GM19324 (cell line): Measurements from ENCODE around the gene MMP28.

Source experiments
- ATAC-seq: cut with Tn5 transposase; IDR thresholded peaks from one replicate; pipeline ENCODE4 v1.9.1; 2021; ENCODE audit warnings: mild to moderate bottlenecking, moderate library complexity; ENCODE audit not compliant: unreplicated experiment, low FRiP score

MMP28 gene

DNA sequence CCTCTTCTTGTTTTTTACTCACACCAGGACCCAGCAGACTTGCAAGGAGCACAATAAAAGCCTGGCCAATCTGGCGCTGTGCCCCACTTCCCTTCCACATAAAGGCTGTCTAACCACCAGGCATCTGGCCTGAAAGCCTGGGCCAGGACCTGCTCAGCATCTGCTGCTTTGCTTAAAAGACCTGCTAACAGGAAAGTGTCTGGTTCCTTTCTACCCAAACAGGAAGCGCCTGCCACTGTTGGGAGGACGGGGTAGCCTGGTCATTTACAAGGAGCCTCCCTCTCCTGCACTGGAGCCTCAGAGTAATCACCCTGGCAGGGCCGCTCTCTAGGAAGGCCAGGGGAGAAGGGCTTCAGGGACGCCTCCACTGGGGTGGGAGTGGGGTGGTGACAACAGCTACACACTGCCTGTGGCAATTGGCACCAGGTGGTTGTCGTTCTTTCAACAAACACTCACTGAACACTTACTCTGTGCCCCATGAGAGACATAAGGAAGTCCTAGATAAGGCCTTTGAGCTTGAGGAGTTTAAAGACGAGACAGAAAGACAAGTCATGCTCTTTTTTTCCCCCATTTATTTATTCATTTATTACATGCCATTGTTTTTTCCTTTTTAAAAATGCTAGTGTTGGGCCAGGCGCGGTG is 6.3 kb upstream of the MMP28 start:
- no peak for ATAC-seq

GRCh38 chr17:35799942-35800341 is 4.5 kb upstream of the MMP28 start:
- no peak for ATAC-seq

- no peak for ATAC-seq
Observed at GRCh38 chr17:35797918-35798317, 2.5 kb upstream of the MMP28 start.

GRCh38 chr17:35797370-35797769 is 1.9 kb upstream of the MMP28 start:
- no peak for ATAC-seq

DNA sequence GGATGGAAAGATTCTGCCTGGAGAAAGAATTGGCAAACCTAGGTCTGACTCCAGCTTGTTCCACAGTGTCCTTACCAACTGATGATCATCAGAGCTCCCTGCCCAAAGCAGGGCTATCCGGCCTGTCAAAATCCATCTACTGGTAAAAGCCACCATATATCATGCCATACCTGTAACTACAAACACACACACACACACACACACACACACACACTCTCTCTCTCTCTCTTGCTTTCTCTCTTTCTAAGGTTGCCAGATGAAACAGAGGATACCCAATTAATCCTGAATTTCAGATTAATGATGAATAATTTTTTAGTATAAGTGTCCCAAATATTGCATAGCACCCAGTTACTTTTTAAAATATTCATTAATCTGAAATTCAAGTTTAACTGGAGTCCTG is 1.5 kb upstream of the MMP28 start:
- no peak for ATAC-seq

DNA sequence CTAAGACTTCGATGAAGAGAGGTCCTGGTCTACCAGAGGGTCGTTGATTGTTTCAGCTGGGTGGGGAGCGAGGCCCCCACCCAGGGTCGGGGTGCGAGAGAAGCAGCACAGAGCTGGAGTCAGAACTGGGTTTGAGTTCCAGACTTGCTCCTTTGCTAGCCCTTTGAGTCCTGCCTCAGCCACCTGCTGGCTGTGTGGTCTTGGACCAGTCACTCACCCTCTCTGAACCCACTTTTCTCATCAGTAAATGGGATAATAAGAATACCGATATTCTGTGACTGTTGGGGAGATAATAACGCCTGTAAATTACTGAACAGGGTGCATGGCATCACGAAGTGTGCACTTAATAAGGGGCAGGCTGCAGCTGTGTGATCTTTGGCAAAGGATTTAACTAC is 427 bp upstream of the MMP28 start:
- no peak for ATAC-seq

DNA sequence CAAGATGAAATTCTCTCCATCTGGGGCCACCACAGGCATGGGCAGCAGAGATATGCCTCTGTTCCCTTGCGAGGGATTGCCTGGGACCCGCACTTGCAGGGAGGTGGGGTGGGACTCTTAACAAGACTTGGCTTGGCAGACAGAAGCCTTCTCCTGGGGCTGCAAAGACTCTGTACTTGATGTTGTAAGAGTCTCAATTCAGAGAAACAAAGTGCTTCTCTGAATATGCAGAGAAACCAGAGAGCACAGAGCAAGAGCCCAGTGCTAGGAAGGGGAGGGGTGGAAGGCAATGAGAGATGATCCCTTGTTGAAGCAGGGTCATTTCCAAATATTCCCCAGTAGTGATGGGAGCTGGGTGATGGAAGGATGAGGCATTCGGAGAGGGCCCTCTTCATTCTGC is 2.2 kb downstream of the MMP28 start:
- ATAC-seq, result no peak

DNA sequence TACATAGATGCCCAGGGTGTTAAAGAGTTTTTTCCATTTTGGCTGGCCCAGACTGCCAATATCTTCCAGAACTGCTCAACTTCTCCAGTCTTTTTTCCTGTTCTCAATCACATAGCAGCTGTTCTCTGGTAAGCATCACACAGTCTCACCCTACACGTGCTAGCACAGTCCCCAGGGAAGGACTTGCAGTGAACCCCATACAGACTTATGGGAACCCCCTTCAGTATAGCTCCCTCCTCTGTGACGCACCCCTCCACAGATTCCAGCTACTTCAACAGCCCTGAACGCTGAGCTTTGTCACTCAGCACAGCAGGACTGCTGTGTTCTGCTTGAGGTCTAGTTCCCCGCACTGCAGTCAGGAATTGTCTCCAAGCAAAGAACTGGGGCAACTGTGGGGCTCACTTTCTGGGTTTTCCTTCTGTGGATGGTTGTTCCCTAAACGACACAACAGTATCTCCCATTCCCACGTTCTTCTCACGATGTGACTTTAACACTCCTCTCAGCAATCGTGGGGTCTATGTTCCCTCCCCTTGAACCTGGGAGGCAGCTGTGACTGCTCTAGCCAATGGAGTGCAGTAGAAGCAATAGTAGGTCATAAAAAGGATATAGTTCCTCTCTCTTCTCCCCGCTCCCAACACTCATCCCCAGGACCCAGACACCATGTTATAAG is 3.6 kb downstream of the MMP28 start:
- ATAC-seq, result no peak

- ATAC-seq, result no peak
Observed at GRCh38 chr17:35790841-35791240, 4.6 kb downstream of the MMP28 start.

- ATAC-seq, result no peak
Observed at GRCh38 chr17:35788477-35789368, 6.7 kb downstream of the MMP28 start.

- no peak for ATAC-seq
Observed at GRCh38 chr17:35786941-35787432, 8.5 kb downstream of the MMP28 start.

GRCh38 chr17:35784895-35785294 is 10.5 kb downstream of the MMP28 start:
- ATAC-seq, result no peak

DNA sequence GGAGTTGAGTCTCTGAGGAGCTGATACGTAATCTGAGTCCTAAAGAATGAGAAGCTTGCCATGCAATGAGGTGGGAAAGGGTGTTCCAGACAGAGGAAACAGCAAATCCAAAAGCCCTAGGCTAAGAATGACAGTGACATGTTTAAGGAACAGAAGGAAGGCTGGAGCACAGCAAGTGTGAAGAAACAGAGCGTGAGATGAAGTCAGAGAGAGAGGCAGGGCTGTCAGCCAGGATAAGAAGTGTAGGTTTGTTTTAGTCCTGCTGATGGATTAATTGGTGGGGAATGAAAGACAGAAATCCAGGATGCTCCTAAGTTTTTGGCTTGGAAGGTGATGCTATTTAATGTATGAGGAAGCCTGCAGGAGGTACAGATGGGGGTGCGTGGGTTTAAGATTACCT is 14.5 kb downstream of the MMP28 start:
- ATAC-seq, result no peak

DNA sequence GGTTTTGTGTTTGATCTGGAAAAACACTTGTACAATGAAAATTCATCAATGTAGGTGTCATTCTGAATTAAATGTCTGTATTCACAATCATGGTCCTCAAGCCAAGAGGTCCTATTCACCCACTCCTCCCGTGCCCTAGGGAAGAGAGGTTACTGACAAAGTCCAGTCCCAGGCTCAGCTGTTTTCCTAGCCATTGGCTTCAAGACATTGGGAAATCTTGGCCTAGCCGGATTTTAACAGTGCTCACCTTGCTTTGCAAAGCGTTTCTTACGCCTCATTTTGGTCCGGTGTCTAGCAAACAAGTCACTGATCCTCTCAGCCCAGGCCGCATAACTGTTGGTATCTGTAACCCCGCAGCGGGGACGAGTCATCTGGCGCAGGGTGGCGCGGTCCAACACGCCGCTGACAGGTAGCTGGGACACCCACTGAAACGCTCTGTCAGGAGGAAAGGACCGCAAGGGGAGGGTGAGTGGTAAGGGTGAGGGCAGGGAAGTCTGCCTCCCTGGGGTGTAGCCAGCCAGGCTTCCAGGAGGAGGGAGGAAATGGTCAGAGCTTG is 16.7 kb downstream of the MMP28 start:
- no peak for ATAC-seq

GRCh38 chr17:35775583-35775982 is 19.9 kb downstream of the MMP28 start:
- ATAC-seq, result no peak

- ATAC-seq, result no peak
Observed at GRCh38 chr17:35775039-35775438, 20.4 kb downstream of the MMP28 start.

GRCh38 chr17:35774499-35774898 is 20.9 kb downstream of the MMP28 start:
- ATAC-seq, result no peak

DNA sequence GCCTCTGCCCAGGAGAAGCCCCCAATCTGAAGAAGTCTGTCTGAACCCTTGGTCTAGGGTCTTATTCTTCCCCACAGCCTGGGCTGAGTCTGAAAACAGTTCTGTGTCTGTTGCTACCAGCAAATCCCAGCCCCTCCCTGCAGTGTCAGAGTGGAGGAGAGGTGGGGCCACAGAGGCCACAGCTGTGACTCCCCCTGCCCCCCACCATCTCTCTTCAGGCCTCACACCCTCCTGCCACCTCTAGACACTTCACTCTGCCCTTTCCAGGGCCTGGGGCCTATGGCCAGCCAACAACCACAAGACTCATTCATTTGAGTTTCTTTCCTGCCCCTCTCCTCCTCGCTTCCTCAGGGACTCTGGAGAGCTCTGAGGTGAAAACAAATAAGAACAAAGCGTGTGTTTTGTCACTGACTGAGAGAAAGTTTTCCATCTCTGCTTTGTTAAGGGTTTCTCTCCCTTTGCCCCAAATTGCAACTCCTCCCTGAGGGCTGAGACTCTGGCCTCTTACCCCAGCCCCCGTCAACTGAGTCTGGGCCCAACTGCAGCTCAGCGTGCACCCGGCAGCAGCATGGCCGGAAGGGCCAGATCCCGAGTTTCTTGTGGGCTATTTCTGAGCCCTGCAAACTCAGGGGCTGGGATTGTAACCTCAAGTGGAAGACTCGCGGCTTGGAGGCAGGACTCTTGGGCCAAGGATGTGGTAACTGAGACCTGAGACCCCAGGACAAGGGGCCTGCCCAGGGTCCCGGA is 21.6 kb downstream of the MMP28 start:
- no peak for ATAC-seq

DNA sequence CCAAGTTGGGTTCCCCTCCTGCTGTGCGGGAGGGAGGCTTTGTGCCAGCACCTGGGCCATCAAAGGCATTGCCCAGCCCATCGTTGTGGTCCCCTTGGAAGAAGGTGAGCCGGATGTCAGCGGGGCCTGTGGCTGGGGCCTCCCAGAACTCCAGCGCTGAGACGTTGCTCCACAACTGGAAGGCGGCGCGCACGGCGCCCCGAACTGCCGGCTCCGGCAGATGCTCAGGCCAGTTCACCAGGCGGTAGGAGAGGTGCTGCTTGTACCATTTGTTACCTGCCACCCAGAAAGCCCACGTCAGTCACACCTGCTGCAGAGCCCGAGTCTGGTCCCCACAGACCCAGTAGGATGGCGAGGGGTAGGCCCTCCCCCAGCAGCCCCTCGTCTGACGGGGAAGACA is 22.3 kb downstream of the MMP28 start:
- ATAC-seq, result no peak

- ATAC-seq, result no peak
Observed at GRCh38 chr17:35769895-35770486, 25.4 kb downstream of the MMP28 start.
